DND-41 (cell line): Measurements from ENCODE around the gene FBXO3.

Experiments used
- ATAC-seq: fragments of 200-7000 bp; cut with Tn5 transposase; 3 replicates; pipeline ENCODE4 v1.9.1; 2021; ENCODE audit warnings: low read depth; ENCODE audit not compliant: insufficient read depth
- DNase-seq: peaks from one replicate; pipeline ENCODE4 v3.0.0-alpha.2; 2020
- H2AFZ ChIP-seq: 2 replicates; pipeline ENCODE4 v1.6.0; 2012; ENCODE audit warnings: low read depth, low read length
- H3K27ac ChIP-seq: 2 replicates; pipeline ENCODE4 v1.5.1; 2012; ENCODE audit warnings: low read length, inconsistent platforms
- H3K27me3 ChIP-seq: fragments of 200-600 bp; sonication (generic); 2 replicates; pipeline ENCODE4 v1.6.0; 2012; ENCODE audit warnings: low read length, mild to moderate bottlenecking, inconsistent platforms; ENCODE audit not compliant: insufficient read depth, poor library complexity
- H3K36me3 ChIP-seq: 2 replicates; pipeline ENCODE4 v1.5.1; 2012; ENCODE audit warnings: low read length, inconsistent platforms; ENCODE audit not compliant: insufficient read depth
- H3K4me1 ChIP-seq: 2 replicates; pipeline ENCODE4 v1.5.1; 2012; ENCODE audit warnings: mild to moderate bottlenecking, low read length; ENCODE audit not compliant: insufficient read depth
- H3K4me2 ChIP-seq: 2 replicates; pipeline ENCODE4 v1.6.0; 2012; ENCODE audit warnings: mild to moderate bottlenecking, moderate library complexity, low read length, inconsistent platforms; ENCODE audit not compliant: insufficient read depth
- H3K4me3 ChIP-seq, 2 experiments: fragments of 200-600 bp in 1 of 2; shearing (Covaris generic) in 1 of 2; 2 replicates each; pipeline ENCODE4 v1.5.1; 2012 to 2016; ENCODE audit warnings: inconsistent platforms in 2 of 2, low read length in 2 of 2, mild to moderate bottlenecking in 2 of 2, low read depth in 1 of 2, moderate library complexity in 1 of 2
- H3K79me2 ChIP-seq: 2 replicates; pipeline ENCODE4 v1.6.0; 2012; ENCODE audit warnings: low read length, inconsistent platforms; ENCODE audit not compliant: insufficient read depth
- H3K9ac ChIP-seq: 2 replicates; pipeline ENCODE4 v1.6.0; 2012; ENCODE audit warnings: low read depth, mild to moderate bottlenecking, inconsistent platforms, low read length, moderate library complexity
- H3K9me3 ChIP-seq: 2 replicates; pipeline ENCODE4 v1.5.1; 2012; ENCODE audit warnings: low read length, moderate library complexity, mild to moderate bottlenecking, inconsistent platforms; ENCODE audit not compliant: insufficient read depth, severe bottlenecking
- H4K20me1 ChIP-seq: 2 replicates; pipeline ENCODE4 v1.6.0; 2012; ENCODE audit warnings: low read length; ENCODE audit not compliant: insufficient read depth
- CTCF ChIP-seq: IDR thresholded peaks from 2 replicates; pipeline ENCODE4 v1.5.1; 2012; ENCODE audit warnings: borderline replicate concordance, low read length, moderate library complexity, mild to moderate bottlenecking; ENCODE audit not compliant: poor library complexity, severe bottlenecking; ENCODE audit errors: extremely low read depth
- EZH2 ChIP-seq: IDR thresholded peaks from 3 replicates; pipeline ENCODE4 v1.6.1; 2012; ENCODE audit warnings: borderline replicate concordance, low read depth, mild to moderate bottlenecking, moderate library complexity, low read length, inconsistent platforms; ENCODE audit not compliant: severe bottlenecking

FBXO3 gene

GRCh38 chr11:33699515-33700062 is 74.7 kb downstream of the FBXO3 start:
- Histone ChIP-seq H3K36me3 (no peaks in the 10 kb centered on the region), H3K4me3 (peak overlapping the region in 1 of 2 experiments; percentile 51; a peak in 1 of 4 replicates), H3K27me3 (peaks cover 34% of the 10 kb centered on the region), H3K27ac (no peak overlapping the region), H3K4me2 (peak overlapping the region; percentile 64), H3K4me1 (peaks cover 18% of the 10 kb centered on the region), H3K9me3 (no peaks in the 10 kb centered on the region), H3K9ac (peak overlapping the region; percentile 46; the same call in 1 of the 2 replicates), H2AFZ (peak overlapping the region; percentile 66), H3K79me2 (no peaks in the 10 kb centered on the region), H4K20me1 (no peaks in the 10 kb centered on the region)
- no peak for ATAC-seq
- no peak for DNase-seq
- TF ChIP-seq EZH2 (no peak), CTCF (no peak)

GRCh38 chr11:33698921-33699320 is 75.4 kb downstream of the FBXO3 start:
- TF ChIP-seq EZH2 (no peak), CTCF (no peak)
- no peak overlapping the region for H3K9ac ChIP-seq
- H2AFZ ChIP-seq = no peak overlapping the region
- no peak overlapping the region for H3K4me3 ChIP-seq
- ATAC-seq (no peak), DNase-seq (no peak)
- H3K27ac ChIP-seq = no peak overlapping the region
- H3K4me1 ChIP-seq = peaks cover 18% of the 10 kb centered on the region
- H3K9me3 ChIP-seq = no peaks in the 10 kb centered on the region
- H3K36me3 ChIP-seq = no peaks in the 10 kb centered on the region
- no peaks in the 10 kb centered on the region for H3K79me2 ChIP-seq
- H3K27me3 ChIP-seq = peaks cover 38% of the 10 kb centered on the region
- H3K4me2 ChIP-seq = no peak overlapping the region
- no peaks in the 10 kb centered on the region for H4K20me1 ChIP-seq

- Histone ChIP-seq H3K4me1 (peaks cover 18% of the 10 kb centered on the region), H3K9me3 (no peaks in the 10 kb centered on the region), H3K36me3 (no peaks in the 10 kb centered on the region), H3K27ac (no peak overlapping the region), H3K79me2 (no peaks in the 10 kb centered on the region), H4K20me1 (no peaks in the 10 kb centered on the region), H3K27me3 (peaks cover 45% of the 10 kb centered on the region), H3K4me2 (no peak overlapping the region), H2AFZ (no peak overlapping the region), H3K4me3 (no peak overlapping the region), H3K9ac (no peak overlapping the region)
- ATAC-seq = no peak
- no peak for DNase-seq
- TF ChIP-seq EZH2 = no peak
- TF ChIP-seq CTCF = no peak
These were observed 76.3 kb downstream of the FBXO3 start for GRCh38 chr11:33697997-33698396.
